ENCODE data around the gene RGS12.

The RGS12 gene

GRCh38 chr4:3291411-3291968 lies 1.3 kb upstream of the RGS12 start:
- H3K27ac ChIP-seq (ENCODE audit: low read depth, low read length), result no peak overlapping the region
- peak overlapping the region; percentile 85 for H2AFZ ChIP-seq (ENCODE audit: insufficient read depth, low read length, poor library complexity)
- DNase-seq, result peak in 1 of 2 donors; percentile 35
- peak overlapping the region; percentile 99 for H3K4me2 ChIP-seq (ENCODE audit: low read length)
- H2AK5ac ChIP-seq (ENCODE audit: low read length), result no peak overlapping the region
- no peak overlapping the region for H4K12ac ChIP-seq (ENCODE audit: low read depth, low read length)
- H4K8ac ChIP-seq (ENCODE audit: low read depth, low read length), result no peak overlapping the region
- no peak overlapping the region for H3K4ac ChIP-seq (ENCODE audit: low read depth, low read length)
- H2BK5ac ChIP-seq (ENCODE audit: low read depth, low read length, poor library complexity), result no peak overlapping the region
- no CpG with 5 or more reads among the region's 24 CpGs for WGBS (ENCODE audit: extremely low coverage, insufficient coverage, insufficient read length)
- peaks cover 2% of the 10 kb centered on the region for H3K9me3 ChIP-seq (ENCODE audit: insufficient read depth, low read depth, low read length)
- peak overlapping the region; percentile 84 for H3K4me3 ChIP-seq (ENCODE audit: low read depth, low read length)
- H3K36me3 ChIP-seq (ENCODE audit: control insufficient read depth in 1 of 2, insufficient read depth in 2 of 2, low read length in 2 of 2), result no peaks in the 10 kb centered on the region
- H3K79me2 ChIP-seq (ENCODE audit: control insufficient read depth, insufficient read depth, low read length, poor library complexity), result peaks cover 6% of the 10 kb centered on the region
- H4K91ac ChIP-seq (ENCODE audit: low read depth, low read length), result no peak overlapping the region
- peaks cover 10 to 26% of the 10 kb centered on the region in 2 experiments for H3K4me1 ChIP-seq (ENCODE audit: control insufficient read depth in 1 of 2, insufficient read depth in 2 of 2, low read length in 2 of 2)
- H2BK120ac ChIP-seq (ENCODE audit: insufficient read depth, low read length, poor library complexity), result no peak overlapping the region
- no peak overlapping the region for H3K23ac ChIP-seq (ENCODE audit: low read length)
- H3K18ac ChIP-seq (ENCODE audit: low read length), result no peak overlapping the region
- no peak overlapping the region for H3K14ac ChIP-seq (ENCODE audit: low read length)
- H3K79me1 ChIP-seq (ENCODE audit: low read length), result peaks cover 7% of the 10 kb centered on the region
- H3K9ac ChIP-seq (ENCODE audit: low read length), result peak overlapping the region; percentile 39
- H3K27me3 ChIP-seq (ENCODE audit: insufficient read depth, low read length), result no peaks in the 10 kb centered on the region
- no peak overlapping the region for H2BK12ac ChIP-seq (ENCODE audit: low read length)

DNA sequence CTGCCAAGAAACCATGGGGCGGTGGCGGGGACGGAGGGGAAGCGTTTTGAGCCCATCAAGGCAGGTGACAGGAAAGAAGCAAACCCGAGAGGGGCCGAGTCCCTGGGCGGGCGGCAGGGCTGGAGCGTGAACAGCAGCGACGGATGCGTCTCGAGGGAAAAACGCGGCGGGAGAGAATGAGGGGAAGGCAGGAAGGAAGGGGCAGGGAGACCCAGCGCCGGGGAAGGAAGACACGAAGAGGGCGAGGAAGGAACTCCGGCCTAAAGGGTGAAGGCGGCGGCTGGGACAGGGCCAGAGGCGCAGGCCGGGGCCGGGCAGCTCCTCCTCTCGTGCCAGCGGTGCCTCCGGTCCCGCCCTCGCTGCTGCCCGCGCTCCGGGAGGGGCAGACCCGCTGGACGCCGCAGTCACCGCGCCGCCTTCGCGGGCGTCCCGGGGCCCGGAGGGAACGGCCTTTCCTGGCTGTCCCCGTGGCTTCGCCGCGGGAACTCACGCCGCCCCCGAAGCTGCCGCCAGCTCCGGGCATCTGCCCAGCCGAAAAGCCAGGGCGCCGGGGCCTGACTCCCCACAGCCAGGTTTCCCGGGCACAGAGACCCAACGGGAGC lies 751 bp upstream of the RGS12 start:
- H3K36me3 ChIP-seq (ENCODE audit: control insufficient read depth in 1 of 2, insufficient read depth in 2 of 2, low read length in 2 of 2), result no peaks in the 10 kb centered on the region
- peaks cover 2% of the 10 kb centered on the region for H3K9me3 ChIP-seq (ENCODE audit: insufficient read depth, low read depth, low read length)
- no peak overlapping the region for H2BK5ac ChIP-seq (ENCODE audit: low read depth, low read length, poor library complexity)
- peaks cover 7 to 26% of the 10 kb centered on the region in 2 experiments for H3K4me1 ChIP-seq (ENCODE audit: control insufficient read depth in 1 of 2, insufficient read depth in 2 of 2, low read length in 2 of 2)
- H3K14ac ChIP-seq (ENCODE audit: low read length), result peak overlapping the region; percentile 33
- H3K18ac ChIP-seq (ENCODE audit: low read length), result peak overlapping the region; percentile 62
- no peak overlapping the region for H2BK120ac ChIP-seq (ENCODE audit: insufficient read depth, low read length, poor library complexity)
- H4K8ac ChIP-seq (ENCODE audit: low read depth, low read length), result peak overlapping the region; percentile 85
- peaks cover 7% of the 10 kb centered on the region for H3K79me1 ChIP-seq (ENCODE audit: low read length)
- H3K4me3 ChIP-seq (ENCODE audit: low read depth, low read length), result peak overlapping the region; percentile 84
- no peak overlapping the region for H2BK12ac ChIP-seq (ENCODE audit: low read length)
- H3K23ac ChIP-seq (ENCODE audit: low read length), result no peak overlapping the region
- H3K27me3 ChIP-seq (ENCODE audit: insufficient read depth, low read length), result no peaks in the 10 kb centered on the region
- H3K79me2 ChIP-seq (ENCODE audit: control insufficient read depth, insufficient read depth, low read length, poor library complexity), result peaks cover 6% of the 10 kb centered on the region
- DNase-seq, result peak; percentile 12 to 46
- peak overlapping the region; percentile 99 for H3K4me2 ChIP-seq (ENCODE audit: low read length)
- H3K4ac ChIP-seq (ENCODE audit: low read depth, low read length), result no peak overlapping the region
- H2AK5ac ChIP-seq (ENCODE audit: low read length), result no peak overlapping the region
- peak overlapping the region; percentile 64 for H4K12ac ChIP-seq (ENCODE audit: low read depth, low read length)
- no peak overlapping the region for H4K91ac ChIP-seq (ENCODE audit: low read depth, low read length)
- no peak overlapping the region for H3K27ac ChIP-seq (ENCODE audit: low read depth, low read length)
- peak overlapping the region; percentile 85 for H2AFZ ChIP-seq (ENCODE audit: insufficient read depth, low read length, poor library complexity)
- WGBS (ENCODE audit: extremely low coverage, insufficient coverage, insufficient read length), result no CpG with 5 or more reads among the region's 60 CpGs
- peak overlapping the region; percentile 39 for H3K9ac ChIP-seq (ENCODE audit: low read length)

DNA sequence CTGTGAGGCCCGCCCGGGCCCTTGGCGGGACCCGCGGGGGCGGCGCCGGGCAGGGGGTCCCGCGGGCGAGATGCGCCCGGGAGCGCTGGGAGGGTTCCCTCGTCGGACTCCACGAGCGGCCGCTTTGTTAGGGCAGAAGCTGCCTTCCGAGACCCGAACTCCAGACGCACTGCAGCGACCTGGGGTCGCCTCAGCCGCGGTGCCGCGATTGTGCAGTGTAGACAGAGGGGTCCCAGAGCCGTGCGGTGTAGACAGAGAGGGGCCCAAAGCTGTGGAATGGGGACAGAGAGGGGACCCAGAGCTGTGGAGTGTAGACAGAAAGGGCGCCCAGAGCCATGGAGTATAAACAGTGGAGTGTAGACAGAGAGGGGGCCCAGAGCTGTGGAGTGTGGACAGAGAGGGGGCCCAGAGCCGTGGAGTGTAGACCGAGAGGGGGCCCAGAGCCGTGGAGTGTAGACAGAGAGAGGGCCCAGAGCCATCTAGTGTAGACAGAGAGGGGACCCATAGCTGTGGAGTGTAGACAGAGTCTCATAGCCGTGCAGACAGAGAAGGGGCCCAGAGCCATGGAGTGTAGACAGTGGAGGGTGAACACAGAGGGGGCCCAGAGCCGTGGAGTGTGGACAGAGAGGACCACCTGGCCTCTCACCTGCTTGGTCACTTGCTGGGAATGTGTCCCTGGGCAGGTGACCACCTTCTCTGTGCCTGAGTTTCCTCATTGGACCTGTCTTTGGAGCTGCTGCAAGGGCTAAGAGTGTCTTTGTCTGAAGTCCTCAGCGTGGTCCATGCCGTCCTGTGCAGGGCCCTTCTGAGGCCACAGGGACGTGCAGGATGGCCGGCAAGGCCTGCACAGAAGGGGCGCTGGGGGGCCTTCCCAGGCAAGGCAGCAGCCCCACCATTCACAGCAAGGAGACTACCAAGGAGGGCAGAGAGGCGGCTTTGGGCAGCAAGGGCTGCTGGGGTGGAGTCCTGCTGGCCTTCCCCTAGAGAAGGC lies 875 bp downstream of the RGS12 start:
- no CpG with 5 or more reads among the region's 42 CpGs for WGBS (ENCODE audit: extremely low coverage, insufficient coverage, insufficient read length)
- H4K12ac ChIP-seq (ENCODE audit: low read depth, low read length), result peak overlapping the region; percentile 68
- no peak for DNase-seq

GRCh38 chr4:3294401-3295241 lies 1.8 kb downstream of the RGS12 start:
- H2BK5ac ChIP-seq (ENCODE audit: low read depth, low read length, poor library complexity), result no peak overlapping the region
- H4K91ac ChIP-seq (ENCODE audit: low read depth, low read length), result no peak overlapping the region
- no peak overlapping the region for H3K23ac ChIP-seq (ENCODE audit: low read length)
- WGBS (ENCODE audit: extremely low coverage, insufficient coverage, insufficient read length), result no CpG with 5 or more reads among the region's 19 CpGs
- no peak overlapping the region for H3K14ac ChIP-seq (ENCODE audit: low read length)
- no peak overlapping the region for H2AK5ac ChIP-seq (ENCODE audit: low read length)
- no peaks in the 10 kb centered on the region for H3K36me3 ChIP-seq (ENCODE audit: control insufficient read depth in 1 of 2, insufficient read depth in 2 of 2, low read length in 2 of 2)
- no peak overlapping the region for H4K12ac ChIP-seq (ENCODE audit: low read depth, low read length)
- H3K79me2 ChIP-seq (ENCODE audit: control insufficient read depth, insufficient read depth, low read length, poor library complexity), result peaks cover 6% of the 10 kb centered on the region
- no peaks in the 10 kb centered on the region for H3K27me3 ChIP-seq (ENCODE audit: insufficient read depth, low read length)
- no peak overlapping the region for H2BK120ac ChIP-seq (ENCODE audit: insufficient read depth, low read length, poor library complexity)
- H3K9me3 ChIP-seq (ENCODE audit: insufficient read depth, low read depth, low read length), result peaks cover 2% of the 10 kb centered on the region
- no peak overlapping the region for H4K8ac ChIP-seq (ENCODE audit: low read depth, low read length)
- DNase-seq, result no peak
- H2AFZ ChIP-seq (ENCODE audit: insufficient read depth, low read length, poor library complexity), result no peak overlapping the region
- H3K9ac ChIP-seq (ENCODE audit: low read length), result no peak overlapping the region
- peaks cover 7% of the 10 kb centered on the region for H3K79me1 ChIP-seq (ENCODE audit: low read length)
- peak overlapping the region; percentile 13 for H3K18ac ChIP-seq (ENCODE audit: low read length)
- no peak overlapping the region for H3K4me3 ChIP-seq (ENCODE audit: low read depth, low read length)
- peak overlapping the region; percentile 90 for H3K4me2 ChIP-seq (ENCODE audit: low read length)
- H3K27ac ChIP-seq (ENCODE audit: low read depth, low read length), result no peak overlapping the region
- H2BK12ac ChIP-seq (ENCODE audit: low read length), result no peak overlapping the region
- H3K4ac ChIP-seq (ENCODE audit: low read depth, low read length), result no peak overlapping the region
- H3K4me1 ChIP-seq (ENCODE audit: control insufficient read depth in 1 of 2, insufficient read depth in 2 of 2, low read length in 2 of 2), result peaks cover 7 to 26% of the 10 kb centered on the region in 2 experiments

More for the DNA sequence above, 875 bp downstream of the RGS12 start:
- Histone ChIP-seq H3K14ac (ENCODE audit: low read length) (peak overlapping the region; percentile 86), H3K79me1 (ENCODE audit: low read length) (peaks cover 7% of the 10 kb centered on the region), H2BK120ac (ENCODE audit: insufficient read depth, low read length, poor library complexity) (peak overlapping the region; percentile 29), H4K8ac (ENCODE audit: low read depth, low read length) (peak overlapping the region; percentile 76), H3K27ac (ENCODE audit: low read depth, low read length) (no peak overlapping the region), H3K79me2 (ENCODE audit: control insufficient read depth, insufficient read depth, low read length, poor library complexity) (peaks cover 6% of the 10 kb centered on the region), H4K91ac (ENCODE audit: low read depth, low read length) (peak overlapping the region; percentile 62), H3K4me2 (ENCODE audit: low read length) (peak overlapping the region; percentile 90), H2AK5ac (ENCODE audit: low read length) (peak overlapping the region; percentile 11), H2BK12ac (ENCODE audit: low read length) (no peak overlapping the region), H3K23ac (ENCODE audit: low read length) (no peak overlapping the region), H2BK5ac (ENCODE audit: low read depth, low read length, poor library complexity) (no peak overlapping the region), H2AFZ (ENCODE audit: insufficient read depth, low read length, poor library complexity) (peak overlapping the region; percentile 38), H3K4me3 (ENCODE audit: low read depth, low read length) (peak overlapping the region; percentile 91), H3K9me3 (ENCODE audit: insufficient read depth, low read depth, low read length) (peaks cover 2% of the 10 kb centered on the region), H3K9ac (ENCODE audit: low read length) (peak overlapping the region; percentile 98), H3K4ac (ENCODE audit: low read depth, low read length) (peak overlapping the region; percentile 66), H3K4me1 (ENCODE audit: control insufficient read depth in 1 of 2, insufficient read depth in 2 of 2, low read length in 2 of 2) (peaks cover 7 to 26% of the 10 kb centered on the region in 2 experiments), H3K27me3 (ENCODE audit: insufficient read depth, low read length) (no peaks in the 10 kb centered on the region), H3K36me3 (ENCODE audit: control insufficient read depth in 1 of 2, insufficient read depth in 2 of 2, low read length in 2 of 2) (no peaks in the 10 kb centered on the region), H3K18ac (ENCODE audit: low read length) (peak overlapping the region; percentile 81)

All from trophoblast cell (in vitro differentiated cells and primary cell).